GM10847 (cell line): Measurements from ENCODE around the gene DDX1.

Source experiments
- POLR2A ChIP-seq: IDR thresholded peaks from 2 replicates; pipeline ENCODE4 v1.6.1; 2011; ENCODE audit not compliant: insufficient read length; ENCODE audit errors: extremely low read depth

DDX1 gene

GRCh38 chr2:15639323-15640251 lies 47.9 kb downstream of the DDX1 start:
- no peak for TF ChIP-seq POLR2A

- TF ChIP-seq POLR2A: no peak
Measured at GRCh38 chr2:15640261-15640711, 48.6 kb downstream of the DDX1 start.

- no peak for TF ChIP-seq POLR2A
Measured at GRCh38 chr2:15640784-15641183, 49.1 kb downstream of the DDX1 start.

- no peak for TF ChIP-seq POLR2A
Measured at GRCh38 chr2:15641530-15641982, 49.9 kb downstream of the DDX1 start.

GRCh38 chr2:15642011-15642814 lies 50.5 kb downstream of the DDX1 start:
- TF ChIP-seq POLR2A: no peak

GRCh38 chr2:15642815-15643500 lies 51.3 kb downstream of the DDX1 start:
- no peak for TF ChIP-seq POLR2A

- no peak for TF ChIP-seq POLR2A
Measured at GRCh38 chr2:15643791-15644585, 52.3 kb downstream of the DDX1 start.

GRCh38 chr2:15645300-15645699 lies 53.6 kb downstream of the DDX1 start:
- no peak for TF ChIP-seq POLR2A

GRCh38 chr2:15645720-15646385 lies 54.2 kb downstream of the DDX1 start:
- no peak for TF ChIP-seq POLR2A

GRCh38 chr2:15646661-15647060 lies 55.0 kb downstream of the DDX1 start:
- TF ChIP-seq POLR2A: no peak

- no peak for TF ChIP-seq POLR2A
Measured at GRCh38 chr2:15647622-15648590, 56.2 kb downstream of the DDX1 start.

GRCh38 chr2:15648593-15649525 lies 57.2 kb downstream of the DDX1 start:
- no peak for TF ChIP-seq POLR2A
